Left lung (tissue), 10 donors: ENCODE results near the gene ST7. TPM values are rescaled to one million over a fixed set of nuclear protein-coding genes. Genes with fewer than 3 reads are reported as not detected.

Experiments used
- ATAC-seq: fragments of 200-7000 bp; cut with Tn5 transposase; one replicate; pipeline ENCODE4 v1.9.1; 2020; ENCODE audit warnings: moderate library complexity
- DNase-seq, 4 donors: peaks; one replicate each; pipeline ENCODE4 v3.0.0-alpha.2; 2013 to 2020
- H3K27ac ChIP-seq, 2 donors: fragments of 200-600 bp; sonication (generic) in 1 of 2; one replicate each; pipeline versions ENCODE4 v1.5.0 to v1.8.0; 2020 to 2021
- H3K27me3 ChIP-seq, 2 donors: fragments of 200-600 bp; sonication (generic) in 1 of 2; one replicate each; pipeline versions ENCODE4 v1.5.0 to v1.8.0; 2020 to 2021
- H3K36me3 ChIP-seq, 2 donors: fragments of 200-600 bp; sonication (generic) in 1 of 2; one replicate each; pipeline versions ENCODE4 v1.5.0 to v1.8.0; 2020 to 2021
- H3K4me1 ChIP-seq, 2 donors: fragments of 200-600 bp; one replicate each; pipeline ENCODE4 v1.8.0; 2021
- H3K4me3 ChIP-seq, 2 donors: fragments of 200-600 bp; sonication (generic) in 1 of 2; one replicate each; pipeline versions ENCODE4 v1.5.0 to v1.8.0; 2020 to 2021; ENCODE audit warnings: mild to moderate bottlenecking in 1 of 2
- H3K9me3 ChIP-seq, 2 donors: fragments of 200-600 bp; sonication (generic) in 1 of 2; one replicate each; pipeline versions ENCODE4 v1.5.0 to v1.8.0; 2020 to 2021
- intact Hi-C, 2 donors: fragments of 100-400 bp; cut with DNase I; formaldehyde crosslinking; loops; one replicate each; pipeline versions ENCODE4 v1.11.2 to v1.14.2; 2022
- polyA plus RNA-seq, 6 donors: library from polyadenylated mRNA; unstranded; fragments of 120-200 nt; gene quantifications; one replicate each; pipeline ENCODE4 v1.2.1, GENCODE V29; 2013; ENCODE audit not compliant: insufficient read length in 6 of 6
- total RNA-seq, 2 donors: library from RNA; stranded (reverse); fragmentation: NEBNext Ultra II Directional; extraction: Animal tissue kit (Norgen Biotek cat#: 25700); gene quantifications; one replicate each; pipeline ENCODE4 v1.2.1, GENCODE V29; 2021
- TF ChIP-seq, protein P1 (sequence below), 2 donors: fragments of 200-600 bp; sonication (generic) in 1 of 2; IDR thresholded peaks; one replicate each; pipeline versions ENCODE4 v1.5.0 to v1.8.0; 2021; ENCODE audit warnings: antibody characterized with exemption in 2 of 2
- donor health status: DM: no; HTN: yes; CAD: no.
- donor health status: DM: no; HTN: no; CAD: no.

ST7 gene
- total and polyA plus RNA-seq, 8 donors: 36.3 to 60.6 (median 48.4) TPM

DNA sequence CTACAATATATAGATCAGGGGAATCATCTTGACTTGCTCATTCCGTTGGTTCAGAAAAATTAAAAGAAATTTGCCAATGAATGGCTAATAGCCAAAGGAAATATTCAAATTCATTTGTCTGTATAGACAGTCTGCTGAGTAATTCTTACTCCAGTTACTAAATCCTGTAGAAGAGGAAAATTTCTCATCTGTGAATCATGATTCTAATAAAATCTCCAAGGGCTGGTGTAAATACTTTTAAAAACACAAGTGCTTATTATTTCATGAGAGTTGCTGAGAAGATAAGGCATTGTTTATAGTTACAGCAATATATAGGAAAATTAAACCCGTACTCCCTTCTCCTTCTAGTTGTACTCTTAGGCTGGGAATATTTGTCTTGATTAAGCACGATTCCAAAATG, 316.6 kb downstream of the ST7 start:
- H3K27me3 ChIP-seq: no peaks in the 10 kb centered on the region
- H3K9me3 ChIP-seq: no peaks in the 10 kb centered on the region

GRCh38 chr7:117270371-117270770, 317.1 kb downstream of the ST7 start:
- DNase-seq: no peak

More for the DNA sequence above, 316.6 kb downstream of the ST7 start:
- H3K36me3 ChIP-seq: no peaks in the 10 kb centered on the region
- H3K4me1 ChIP-seq: peaks cover 0 to 6% of the 10 kb centered on the region in 2 donors
- ATAC-seq (peak; percentile 85), DNase-seq (no peak)
- TF ChIP-seq, protein P1, sequence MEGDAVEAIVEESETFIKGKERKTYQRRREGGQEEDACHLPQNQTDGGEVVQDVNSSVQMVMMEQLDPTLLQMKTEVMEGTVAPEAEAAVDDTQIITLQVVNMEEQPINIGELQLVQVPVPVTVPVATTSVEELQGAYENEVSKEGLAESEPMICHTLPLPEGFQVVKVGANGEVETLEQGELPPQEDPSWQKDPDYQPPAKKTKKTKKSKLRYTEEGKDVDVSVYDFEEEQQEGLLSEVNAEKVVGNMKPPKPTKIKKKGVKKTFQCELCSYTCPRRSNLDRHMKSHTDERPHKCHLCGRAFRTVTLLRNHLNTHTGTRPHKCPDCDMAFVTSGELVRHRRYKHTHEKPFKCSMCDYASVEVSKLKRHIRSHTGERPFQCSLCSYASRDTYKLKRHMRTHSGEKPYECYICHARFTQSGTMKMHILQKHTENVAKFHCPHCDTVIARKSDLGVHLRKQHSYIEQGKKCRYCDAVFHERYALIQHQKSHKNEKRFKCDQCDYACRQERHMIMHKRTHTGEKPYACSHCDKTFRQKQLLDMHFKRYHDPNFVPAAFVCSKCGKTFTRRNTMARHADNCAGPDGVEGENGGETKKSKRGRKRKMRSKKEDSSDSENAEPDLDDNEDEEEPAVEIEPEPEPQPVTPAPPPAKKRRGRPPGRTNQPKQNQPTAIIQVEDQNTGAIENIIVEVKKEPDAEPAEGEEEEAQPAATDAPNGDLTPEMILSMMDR (IDR thresholded peaks at IDR 0.05): no peak
- peak overlapping the region; percentile 41 to 44 for H3K27ac ChIP-seq
- no peak overlapping the region for H3K4me3 ChIP-seq
- intact Hi-C loops: no loop called here

DNA sequence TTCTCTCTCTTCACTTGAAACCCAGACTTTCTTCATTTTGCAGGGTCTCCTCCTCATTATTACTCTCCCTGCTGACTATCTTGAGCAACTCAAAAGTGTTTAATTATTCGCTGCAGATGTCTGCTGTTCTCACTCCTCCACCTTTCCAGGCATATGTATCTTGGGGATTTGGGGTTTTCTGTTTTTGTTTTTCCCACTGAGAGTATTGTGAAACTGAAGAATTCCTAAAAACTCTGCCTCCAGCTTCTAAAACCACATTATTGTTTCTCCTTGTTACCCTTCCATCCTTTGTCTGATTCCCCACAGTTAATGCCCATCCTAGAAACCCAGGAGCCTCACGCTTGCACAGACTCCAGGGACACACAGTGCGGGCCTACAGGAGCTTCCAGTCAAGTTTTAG, 318.3 kb downstream of the ST7 start:
- Histone ChIP-seq H3K27ac (no peak overlapping the region), H3K27me3 (no peaks in the 10 kb centered on the region), H3K36me3 (no peaks in the 10 kb centered on the region), H3K9me3 (no peaks in the 10 kb centered on the region), H3K4me3 (no peak overlapping the region), H3K4me1 (peaks cover 0 to 6% of the 10 kb centered on the region in 2 donors)
- intact Hi-C loops: no loop called here
- ATAC-seq (no peak), DNase-seq (no peak)
- TF ChIP-seq, protein P1 (IDR thresholded peaks at IDR 0.05): no peak

More at GRCh38 chr7:117270371-117270770, 317.1 kb downstream of the ST7 start:
- no peak for ATAC-seq
- Histone ChIP-seq H3K4me1 (peaks cover 0 to 6% of the 10 kb centered on the region in 2 donors), H3K9me3 (no peaks in the 10 kb centered on the region), H3K36me3 (no peaks in the 10 kb centered on the region), H3K4me3 (no peak overlapping the region), H3K27me3 (no peaks in the 10 kb centered on the region), H3K27ac (peak overlapping the region in 1 of 2 donors; percentile 41)
- intact Hi-C loops: no loop called here
- TF ChIP-seq, protein P1 (IDR thresholded peaks at IDR 0.05): no peak

DNA sequence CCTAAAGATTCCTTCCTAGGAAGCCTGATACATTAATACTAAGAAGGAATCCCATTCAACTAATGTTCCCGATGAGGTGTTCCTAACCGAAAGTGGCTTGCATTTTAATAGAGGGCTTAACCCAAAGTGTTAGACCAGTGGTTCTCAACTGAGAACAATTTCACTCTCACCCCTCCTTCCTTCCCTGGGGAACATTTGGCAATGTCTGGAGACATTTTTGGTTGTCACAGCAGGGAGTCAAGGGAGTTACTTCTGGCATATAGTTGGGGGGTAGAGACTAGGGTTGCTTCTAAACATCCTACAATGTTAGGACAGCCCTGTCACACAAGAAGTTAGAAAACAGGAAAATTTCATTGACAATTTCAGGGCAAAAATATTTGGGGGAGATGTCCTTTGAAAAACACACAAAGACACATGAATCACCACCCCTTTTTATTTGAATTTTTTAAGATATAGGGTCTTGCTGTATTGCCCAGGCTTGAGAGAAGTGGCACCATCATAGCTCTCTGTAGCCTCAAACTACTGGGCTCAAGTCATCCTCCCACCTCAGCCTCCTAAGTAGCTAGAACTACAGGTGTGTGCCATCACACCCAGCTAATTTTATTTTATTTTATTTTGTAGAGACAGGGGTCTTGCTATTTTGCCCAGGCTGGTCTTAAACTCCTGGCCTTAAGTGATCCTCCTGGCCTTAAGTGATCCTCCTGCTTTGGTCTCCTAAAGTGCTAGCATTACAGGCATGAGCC, 318.9 kb downstream of the ST7 start:
- Histone ChIP-seq H3K36me3 (no peaks in the 10 kb centered on the region), H3K4me3 (no peak overlapping the region), H3K27ac (no peak overlapping the region), H3K4me1 (peaks cover 0 to 6% of the 10 kb centered on the region in 2 donors), H3K27me3 (no peaks in the 10 kb centered on the region), H3K9me3 (no peaks in the 10 kb centered on the region)
- intact Hi-C loops: no loop called here
- ATAC-seq: no peak
- TF ChIP-seq, protein P1 (IDR thresholded peaks at IDR 0.05): no peak
- DNase-seq: no peak

DNA sequence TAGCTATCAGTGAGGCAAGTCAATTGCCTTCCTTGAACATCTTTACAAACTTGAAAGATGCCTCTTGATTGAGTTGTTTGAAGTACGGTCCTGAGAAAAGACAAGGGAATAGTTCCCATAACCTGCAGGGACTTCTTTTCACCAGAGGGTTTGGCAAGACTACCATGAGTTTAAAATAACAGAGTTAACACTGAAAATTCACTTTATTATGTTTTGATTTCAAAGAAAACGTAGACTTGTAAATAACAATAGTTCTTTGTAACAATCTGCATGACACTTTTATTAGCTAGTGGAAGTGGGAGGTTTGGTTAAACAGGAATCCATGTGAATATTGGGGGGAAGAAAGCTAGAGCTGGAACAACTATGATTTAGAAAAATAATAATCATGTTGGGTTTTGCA, 320.0 kb downstream of the ST7 start:
- Histone ChIP-seq H3K27me3 (no peaks in the 10 kb centered on the region), H3K4me1 (peaks cover 0 to 6% of the 10 kb centered on the region in 2 donors), H3K9me3 (no peaks in the 10 kb centered on the region), H3K36me3 (no peaks in the 10 kb centered on the region), H3K4me3 (no peak overlapping the region), H3K27ac (no peak overlapping the region)
- intact Hi-C loops: no loop called here
- ATAC-seq: no peak
- DNase-seq: no peak
- TF ChIP-seq, protein P1 (IDR thresholded peaks at IDR 0.05): no peak
